Adrenal gland (tissue), 5 donors: ENCODE results near the gene KAZN.

Experiments
- POLR2A ChIP-seq, 2 donors: fragments of 450-650 bp; IDR thresholded peaks; one replicate each; pipeline ENCODE4 v1.6.1; 2017; ENCODE audit warnings: antibody characterized with exemption in 2 of 2, mild to moderate bottlenecking in 2 of 2, moderate library complexity in 1 of 2
- TF ChIP-seq, protein P1 (sequence below), 6 experiments: fragments of 450-650 bp in 4 of 6; fragments of 200-600 bp in 2 of 6; sonication (generic) in 1 of 6; IDR thresholded peaks; 1 replicate in 5 of 6; 2 replicates in 1 of 6; pipeline versions ENCODE4 v1.5.1 to v1.8.0; 2016 to 2021; ENCODE audit warnings: antibody characterized with exemption in 6 of 6, mild to moderate bottlenecking in 2 of 6, moderate library complexity in 1 of 6
- donor health status: DM: no; HTN: no; CAD: no.

- TF ChIP-seq, protein P1, sequence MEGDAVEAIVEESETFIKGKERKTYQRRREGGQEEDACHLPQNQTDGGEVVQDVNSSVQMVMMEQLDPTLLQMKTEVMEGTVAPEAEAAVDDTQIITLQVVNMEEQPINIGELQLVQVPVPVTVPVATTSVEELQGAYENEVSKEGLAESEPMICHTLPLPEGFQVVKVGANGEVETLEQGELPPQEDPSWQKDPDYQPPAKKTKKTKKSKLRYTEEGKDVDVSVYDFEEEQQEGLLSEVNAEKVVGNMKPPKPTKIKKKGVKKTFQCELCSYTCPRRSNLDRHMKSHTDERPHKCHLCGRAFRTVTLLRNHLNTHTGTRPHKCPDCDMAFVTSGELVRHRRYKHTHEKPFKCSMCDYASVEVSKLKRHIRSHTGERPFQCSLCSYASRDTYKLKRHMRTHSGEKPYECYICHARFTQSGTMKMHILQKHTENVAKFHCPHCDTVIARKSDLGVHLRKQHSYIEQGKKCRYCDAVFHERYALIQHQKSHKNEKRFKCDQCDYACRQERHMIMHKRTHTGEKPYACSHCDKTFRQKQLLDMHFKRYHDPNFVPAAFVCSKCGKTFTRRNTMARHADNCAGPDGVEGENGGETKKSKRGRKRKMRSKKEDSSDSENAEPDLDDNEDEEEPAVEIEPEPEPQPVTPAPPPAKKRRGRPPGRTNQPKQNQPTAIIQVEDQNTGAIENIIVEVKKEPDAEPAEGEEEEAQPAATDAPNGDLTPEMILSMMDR (IDR thresholded peaks at IDR 0.05) = no peak
- no peak for TF ChIP-seq POLR2A (IDR thresholded peaks at IDR 0.05)
These were observed 274.3 kb downstream of the KAZN start for GRCh38 chr1:14872762-14873161.
